Stimulated activated CD4-positive, alpha-beta T cell treated with anti-CD3 and anti-CD28 coated beads, Interleukin-12 subunit alpha, Interleukin-12 subunit beta, amount 100 ng/mL, for 24 hours (primary cell): Measurements from ENCODE around the gene RNASE1.

Experiments
- DNase-seq, 2 experiments: peaks; one replicate each; pipeline ENCODE4 v3.0.0-alpha.2; 2020; ENCODE audit warnings: low read depth in 2 of 2

RNASE1 gene

GRCh38 chr14:20808162-20808483, 5.5 kb upstream of the RNASE1 start:
- no peak for DNase-seq

- no peak for DNase-seq
Observed at GRCh38 chr14:20807304-20808161, 4.9 kb upstream of the RNASE1 start.

DNA sequence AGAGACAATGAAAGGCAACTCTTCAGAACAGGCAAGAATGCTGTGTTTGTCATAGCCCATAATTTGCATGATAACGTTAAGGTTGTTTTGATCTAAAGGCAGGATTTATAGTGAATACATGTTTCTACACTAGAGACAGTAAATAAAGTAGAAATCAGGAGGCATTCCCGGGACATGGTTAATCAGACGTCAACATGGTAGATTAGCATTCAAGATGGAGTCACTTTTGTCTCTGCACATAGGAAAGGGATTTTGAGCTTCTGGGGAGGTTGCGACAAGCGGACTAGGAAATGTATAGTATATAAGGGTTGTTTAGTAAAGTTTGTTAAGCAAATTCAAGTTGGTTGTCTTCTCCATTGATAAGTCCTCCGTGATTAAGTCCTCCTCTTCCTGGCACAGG, 2.8 kb upstream of the RNASE1 start:
- DNase-seq: no peak

DNA sequence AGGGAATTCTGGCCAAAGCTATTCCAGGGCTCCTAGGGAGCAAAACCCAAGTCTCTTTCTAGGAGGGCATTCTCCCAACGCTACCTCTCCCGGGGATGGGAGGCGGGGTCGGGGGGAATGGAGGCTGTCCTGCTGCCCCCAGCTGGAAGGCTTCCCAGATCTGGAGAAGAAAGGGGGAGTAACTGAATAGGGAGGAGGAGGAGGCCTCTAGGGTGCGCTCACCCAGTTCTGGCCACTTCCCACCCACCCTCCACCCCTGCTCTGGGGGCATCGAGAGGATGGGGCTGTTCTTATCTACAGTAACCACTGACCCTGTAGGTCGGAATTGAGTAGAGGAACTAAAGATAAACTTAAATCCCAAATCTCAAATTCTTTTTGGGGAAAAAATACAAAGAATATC, 579 bp upstream of the RNASE1 start:
- DNase-seq: no peak

DNA sequence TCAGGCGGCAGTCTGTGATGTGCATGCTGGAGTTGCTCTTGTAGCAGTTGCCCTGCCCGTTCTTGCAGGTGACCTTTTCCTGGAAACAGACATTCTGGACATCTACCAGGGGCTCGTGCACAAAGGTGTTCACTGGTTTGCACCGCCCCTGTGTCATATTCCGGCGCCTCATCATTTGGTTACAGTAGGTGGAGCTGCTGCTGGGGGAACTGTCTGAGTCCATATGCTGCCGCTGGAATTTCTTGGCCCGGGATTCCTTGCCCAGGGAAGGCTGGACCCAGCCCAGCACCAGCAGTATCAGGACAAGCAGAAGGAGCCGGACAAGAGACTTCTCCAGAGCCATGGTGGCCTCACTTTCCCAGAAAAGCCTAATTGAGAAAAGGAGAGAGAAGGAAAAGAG, 918 bp downstream of the RNASE1 start:
- no peak for DNase-seq

- DNase-seq: no peak
Observed at GRCh38 chr14:20799892-20800544, 2.6 kb downstream of the RNASE1 start.

DNA sequence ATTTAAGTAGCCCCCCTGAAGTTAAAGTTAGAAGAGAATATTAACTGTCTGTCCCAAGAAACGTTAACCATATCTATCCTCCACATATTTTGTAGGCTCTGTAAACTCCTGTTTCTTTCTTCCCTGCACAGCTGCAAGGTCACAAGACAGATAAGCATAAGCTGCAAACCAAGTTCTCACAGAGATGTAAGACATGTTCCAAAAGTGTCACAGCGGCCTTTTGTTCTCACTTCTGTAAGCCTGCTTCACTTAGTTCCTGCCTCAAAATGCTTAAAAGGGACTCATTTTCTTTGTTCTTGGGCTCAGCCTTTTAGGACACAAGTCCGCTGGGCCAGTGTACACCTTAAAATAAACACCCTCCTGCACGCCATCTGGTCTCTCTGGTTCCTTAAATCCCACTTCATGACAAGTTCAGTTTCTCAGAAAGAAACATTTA, 3.2 kb downstream of the RNASE1 start:
- no peak for DNase-seq

DNA sequence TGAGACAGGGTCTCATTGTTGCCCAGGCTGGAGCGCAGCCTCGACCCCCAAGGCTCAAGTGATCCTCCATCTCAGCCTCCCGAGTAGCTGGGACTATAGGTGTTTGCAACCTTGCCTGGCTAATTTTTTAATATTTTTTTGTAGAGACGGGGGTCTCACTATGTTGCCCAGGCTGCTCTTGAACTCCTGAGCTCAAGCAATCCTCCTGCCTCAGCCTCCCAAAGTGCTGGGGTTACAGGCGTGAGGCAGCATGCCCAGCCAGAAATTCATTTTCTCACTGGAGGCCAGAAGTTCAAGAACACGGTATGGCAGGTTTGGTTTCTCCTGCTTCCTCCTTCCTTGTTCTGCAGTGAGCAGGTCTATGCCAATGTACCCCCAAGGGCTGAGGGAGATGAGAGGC, 3.7 kb downstream of the RNASE1 start:
- no peak for DNase-seq

- no peak for DNase-seq
Observed at GRCh38 chr14:20798318-20798717, 4.3 kb downstream of the RNASE1 start.

GRCh38 chr14:20797164-20797563, 5.5 kb downstream of the RNASE1 start:
- no peak for DNase-seq

DNA sequence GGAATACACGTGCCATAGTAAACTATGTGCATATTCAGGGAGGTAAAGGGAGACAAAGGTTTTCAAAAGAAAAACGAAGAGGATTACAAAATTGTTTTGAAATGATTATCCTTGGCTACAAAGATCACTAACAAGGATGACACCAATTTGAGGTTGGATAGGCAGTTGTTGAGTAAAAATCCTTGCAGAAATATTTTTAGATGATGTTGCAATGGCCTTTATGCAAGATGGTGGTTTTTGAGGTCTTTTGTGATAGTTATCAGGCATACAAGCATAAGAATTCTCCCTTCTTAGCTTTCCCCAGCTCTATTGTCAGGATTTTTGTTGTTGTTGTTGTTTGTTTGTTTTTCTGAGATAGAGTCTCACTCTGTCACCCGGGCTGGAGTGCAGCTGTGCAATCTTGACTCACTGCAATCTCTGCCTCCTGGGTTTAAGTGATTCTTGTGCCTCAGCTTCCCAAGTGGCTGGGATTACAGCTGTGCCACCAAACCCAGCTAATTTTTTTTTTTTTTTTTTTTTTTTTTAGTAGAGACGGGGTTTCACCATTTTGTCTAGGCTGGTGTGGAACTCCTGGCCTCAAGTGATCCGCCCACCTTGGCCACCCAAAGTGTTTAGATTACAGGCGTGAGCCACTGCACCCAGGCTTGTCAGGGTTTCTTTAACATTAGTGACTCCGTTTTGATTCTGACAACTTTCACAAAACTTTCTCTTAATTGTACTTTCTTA, 7.8 kb downstream of the RNASE1 start:
- no peak for DNase-seq

GRCh38 chr14:20792556-20792955, 10.1 kb downstream of the RNASE1 start:
- no peak for DNase-seq

GRCh38 chr14:20791597-20791996, 11.0 kb downstream of the RNASE1 start:
- no peak for DNase-seq

DNA sequence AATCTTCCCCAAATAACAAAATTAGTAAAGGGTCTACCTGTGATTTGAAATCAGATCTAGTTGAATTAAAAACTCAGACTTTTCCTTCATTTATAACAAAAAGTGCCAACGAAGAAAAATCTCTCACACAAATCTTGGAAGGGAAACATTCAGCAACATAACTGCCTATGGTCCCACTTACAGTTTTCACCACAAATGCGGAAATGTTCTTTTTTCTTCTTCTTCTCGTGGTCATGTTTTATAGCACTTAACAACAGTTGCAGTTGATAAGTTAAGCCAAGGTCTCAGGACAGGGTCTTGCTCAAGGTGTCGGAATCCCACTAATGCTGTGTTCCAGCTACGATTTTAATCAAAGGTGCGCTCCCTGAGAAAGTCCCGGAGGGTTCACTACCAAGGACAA, 11.5 kb downstream of the RNASE1 start:
- DNase-seq: no peak

GRCh38 chr14:20790464-20791116, 12.1 kb downstream of the RNASE1 start:
- DNase-seq: no peak

- no peak for DNase-seq
Observed at GRCh38 chr14:20789230-20789813, 13.3 kb downstream of the RNASE1 start.

- DNase-seq: no peak
Observed at GRCh38 chr14:20787025-20787424, 15.6 kb downstream of the RNASE1 start.

- no peak for DNase-seq
Observed at GRCh38 chr14:20782280-20782890, 20.3 kb downstream of the RNASE1 start.

GRCh38 chr14:20781803-20782202, 20.8 kb downstream of the RNASE1 start:
- no peak for DNase-seq

DNA sequence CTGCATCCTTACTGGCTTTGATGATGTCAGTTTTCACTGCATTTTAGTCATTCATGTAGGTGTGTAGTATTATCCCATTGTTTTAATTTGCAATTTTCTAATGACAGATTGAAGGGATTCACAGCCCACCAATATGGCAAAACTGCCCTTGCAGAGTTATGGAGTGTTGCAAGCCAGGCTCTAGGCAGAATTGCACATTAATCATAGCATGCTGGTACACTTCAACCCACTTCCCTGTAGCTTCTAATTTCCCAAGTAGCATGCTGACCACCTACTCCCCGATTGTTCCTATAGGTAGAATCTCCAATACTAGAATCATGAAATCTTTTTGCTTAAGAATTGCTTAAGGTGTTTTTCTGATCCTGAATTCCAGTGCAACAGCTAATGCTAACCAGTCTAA, 26.7 kb downstream of the RNASE1 start:
- DNase-seq: no peak

DNA sequence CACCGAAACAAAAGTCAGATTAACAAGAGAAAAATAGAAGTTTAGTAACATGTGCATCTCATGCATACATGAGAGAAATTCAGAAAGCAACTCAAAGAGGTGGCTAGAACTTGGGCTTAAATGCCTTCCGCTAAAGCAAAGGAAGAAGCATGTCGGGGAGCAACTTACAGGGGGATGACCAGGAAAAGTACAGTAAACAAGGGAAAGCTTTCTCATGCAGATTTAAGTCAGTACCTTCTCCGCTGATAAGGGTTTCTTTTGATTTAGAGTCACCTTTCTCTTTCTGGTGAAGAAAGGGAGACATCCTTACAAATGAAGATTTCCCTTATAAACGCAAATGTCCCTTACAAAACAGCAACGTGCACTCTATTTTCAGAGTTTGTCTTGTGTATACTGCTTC, 27.6 kb downstream of the RNASE1 start:
- DNase-seq: no peak
